NCI-H1092 (cell line): ENCODE measurements around the gene TMEM135.
A peak's percentile ranks its signal among the peaks of the same experiment; 100 is the strongest.
"Not testable (repeated sequence)": the region's sequence is repeated elsewhere in the genome, so short reads cannot be mapped to it uniquely, and the experiment has no call there.

ENCODE experiments used
- DNase-seq: peaks from one replicate; lab custom pipeline; 2025; lab: John Stamatoyannopoulos, UW

TMEM135 gene

DNA sequence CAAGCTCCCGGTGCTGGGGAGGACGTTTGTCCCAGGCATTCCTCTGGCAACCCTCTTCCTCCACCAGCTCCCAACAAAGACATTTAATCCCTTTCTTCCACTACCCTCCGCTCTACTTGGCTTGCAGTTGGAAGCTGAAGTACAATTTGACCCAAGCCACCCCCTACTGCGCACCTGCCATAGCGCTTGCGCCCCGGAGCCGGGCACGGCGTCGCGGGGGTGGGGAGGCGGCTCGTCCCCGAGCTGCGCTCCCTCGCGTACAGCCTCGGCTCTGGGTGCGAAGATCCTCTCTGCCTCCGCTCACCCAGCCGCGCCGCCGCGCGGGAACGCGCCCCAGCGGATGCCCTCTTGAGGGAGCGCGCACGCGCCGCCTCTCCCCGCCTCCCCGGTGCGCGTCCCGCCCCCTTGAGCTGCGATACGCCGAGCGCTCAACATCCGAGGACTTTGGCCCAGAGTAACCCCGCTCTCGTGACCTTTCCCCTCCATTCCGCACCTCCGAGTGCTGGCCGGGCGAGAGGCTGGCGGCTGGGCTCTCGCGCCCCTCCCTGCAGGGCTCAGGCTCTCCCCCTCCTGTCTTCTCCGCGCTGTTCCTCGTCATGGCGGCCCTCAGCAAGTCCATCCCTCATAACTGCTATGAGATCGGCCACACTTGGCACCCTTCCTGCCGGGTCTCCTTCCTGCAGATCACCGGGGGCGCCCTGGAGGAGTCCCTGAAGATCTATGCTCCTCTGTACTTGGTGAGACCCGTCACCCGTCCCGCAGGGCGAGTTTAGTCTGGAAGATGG lies at the start of gene TMEM135:
Gene TMEM135, plus strand, starts transcription at position 485 of the 785 bp plus-strand sequence. Its CDS starts 112 bp downstream, at position 597.
- peak; percentile 91 for DNase-seq

DNA sequence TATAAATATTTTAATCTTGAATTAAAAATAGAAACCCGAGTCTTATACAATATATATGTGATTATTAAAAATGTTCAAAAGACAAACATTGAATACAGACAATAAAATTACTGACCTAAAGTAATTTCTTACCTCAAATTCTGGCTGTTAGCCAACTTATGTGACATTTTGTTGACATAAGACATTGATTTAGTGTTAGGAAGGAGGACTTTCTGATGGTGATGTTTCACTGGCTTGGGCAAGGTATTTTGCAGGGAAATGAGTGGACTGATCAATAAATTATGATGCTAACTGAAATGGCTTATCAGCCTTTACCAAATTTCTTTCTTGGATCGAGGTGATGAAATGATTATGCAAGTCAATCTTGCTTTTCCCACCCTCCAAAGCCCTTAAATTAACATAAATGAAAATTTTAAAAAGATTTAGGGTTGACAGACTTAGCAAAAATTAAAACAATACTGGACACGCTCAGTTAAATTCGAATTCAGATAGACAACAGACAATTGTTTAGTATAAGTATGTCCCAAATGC lies 49.3 kb upstream of the TMEM135 start:
- DNase-seq, result no peak

DNA sequence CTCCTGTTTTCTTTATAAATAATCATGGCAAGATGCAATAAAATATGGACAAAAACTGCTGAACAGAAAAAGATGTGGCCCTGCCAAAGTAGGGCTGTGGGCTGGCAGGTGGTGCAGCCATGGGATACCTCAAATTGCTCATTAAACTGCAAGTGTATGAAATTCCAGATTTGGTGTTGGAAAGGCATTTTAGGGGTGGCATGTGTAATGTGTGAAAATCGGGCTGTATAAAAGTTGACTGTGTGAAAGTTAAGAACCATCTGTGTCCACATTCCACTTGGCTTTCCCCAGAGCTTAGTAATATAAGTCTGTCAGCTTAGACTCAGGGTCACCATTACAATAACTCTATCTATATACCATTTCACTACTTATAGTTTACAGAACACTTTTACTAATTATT lies 47.7 kb upstream of the TMEM135 start:
- DNase-seq, result no peak

- no peak for DNase-seq
Observed at GRCh38 chr11:86990515-86990914, 47.2 kb upstream of the TMEM135 start.

DNA sequence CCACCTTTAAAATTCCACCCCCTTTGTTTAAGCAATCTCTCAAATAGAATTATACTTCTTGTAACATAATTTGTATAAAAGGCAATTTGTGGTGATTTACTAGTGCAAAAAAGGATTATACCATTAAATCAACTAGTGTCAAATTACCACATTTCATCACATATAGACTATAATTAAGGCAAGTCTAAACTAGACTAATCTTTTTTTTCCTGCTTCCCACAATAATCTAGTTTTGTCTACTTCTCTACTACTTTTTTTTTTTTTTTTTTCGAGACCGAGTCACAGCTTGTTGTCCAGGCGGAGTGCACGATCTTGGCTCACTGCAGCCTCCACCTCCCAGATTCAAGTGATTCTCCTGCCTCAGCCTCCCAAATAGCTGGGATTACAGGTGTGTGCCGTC lies 46.4 kb upstream of the TMEM135 start:
- DNase-seq, result no peak

- DNase-seq, result not testable (repeated sequence)
Observed at GRCh38 chr11:86992340-86992739, 45.4 kb upstream of the TMEM135 start.

DNA sequence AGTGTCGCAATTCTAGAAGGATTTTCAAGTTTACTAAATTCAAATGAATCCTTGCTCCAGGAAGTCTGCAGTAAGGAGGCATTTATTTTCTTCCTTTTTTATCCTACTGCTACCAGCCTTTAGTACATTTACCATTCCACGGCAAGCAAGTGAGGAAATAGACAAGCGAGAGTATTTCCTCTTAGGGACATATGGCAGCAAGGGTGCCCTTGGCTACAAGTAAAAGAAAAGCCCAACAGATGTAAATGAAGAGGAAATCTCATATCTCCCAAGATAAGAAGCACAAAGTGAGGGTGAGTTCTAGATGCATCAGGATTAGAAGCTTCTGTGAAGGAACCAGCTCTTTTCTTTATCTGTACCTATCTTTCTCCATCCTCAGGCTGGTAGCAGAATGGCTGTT lies 44.7 kb upstream of the TMEM135 start:
- no peak for DNase-seq

DNA sequence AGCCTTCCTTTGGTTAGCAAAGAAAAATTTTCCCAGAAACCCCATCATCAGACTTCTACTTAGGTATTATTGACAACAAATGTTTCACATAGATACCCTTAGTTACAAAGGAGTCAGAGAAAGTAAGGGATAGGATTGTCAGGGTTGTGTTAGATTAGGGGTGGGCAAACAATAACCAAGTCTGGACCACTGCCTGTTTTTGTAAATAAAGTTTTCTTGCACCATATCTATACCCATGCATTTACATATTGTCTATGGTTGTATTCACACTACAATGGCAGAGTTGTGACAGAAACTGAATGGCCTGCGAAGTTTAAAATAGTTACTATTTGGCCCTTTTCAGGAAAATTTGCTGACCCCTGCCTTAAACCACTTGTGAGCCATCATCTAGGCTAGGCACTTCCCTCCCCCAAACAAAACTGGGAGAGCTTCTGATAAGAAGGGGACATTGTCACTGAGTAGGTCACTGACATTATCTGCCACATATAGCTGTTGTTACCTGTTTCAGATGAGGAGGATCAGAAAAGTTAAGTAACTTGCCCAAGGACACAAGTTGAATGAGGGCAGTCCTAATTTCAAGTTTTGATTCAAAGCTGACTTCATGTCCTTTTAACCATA lies 40.7 kb upstream of the TMEM135 start:
- no peak for DNase-seq

DNA sequence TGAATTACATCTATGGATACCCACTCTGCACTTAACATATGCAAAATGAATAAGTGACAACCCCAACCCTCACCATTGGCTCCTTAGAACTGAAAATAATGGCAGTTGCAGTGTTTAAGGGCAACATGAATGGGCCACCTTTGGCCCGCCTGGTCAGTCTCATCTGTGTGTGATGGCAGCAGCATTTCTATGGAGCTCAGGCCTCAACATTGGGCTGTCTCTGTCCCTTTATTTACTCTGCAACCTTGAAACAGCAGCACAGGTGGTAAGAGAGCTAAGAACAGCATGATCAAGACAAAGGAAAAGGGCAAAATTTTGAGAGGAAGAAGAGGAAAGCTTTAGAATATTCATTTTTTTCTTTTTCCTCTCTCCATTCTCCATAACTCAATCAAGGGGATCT lies 38.3 kb upstream of the TMEM135 start:
- no peak for DNase-seq

DNA sequence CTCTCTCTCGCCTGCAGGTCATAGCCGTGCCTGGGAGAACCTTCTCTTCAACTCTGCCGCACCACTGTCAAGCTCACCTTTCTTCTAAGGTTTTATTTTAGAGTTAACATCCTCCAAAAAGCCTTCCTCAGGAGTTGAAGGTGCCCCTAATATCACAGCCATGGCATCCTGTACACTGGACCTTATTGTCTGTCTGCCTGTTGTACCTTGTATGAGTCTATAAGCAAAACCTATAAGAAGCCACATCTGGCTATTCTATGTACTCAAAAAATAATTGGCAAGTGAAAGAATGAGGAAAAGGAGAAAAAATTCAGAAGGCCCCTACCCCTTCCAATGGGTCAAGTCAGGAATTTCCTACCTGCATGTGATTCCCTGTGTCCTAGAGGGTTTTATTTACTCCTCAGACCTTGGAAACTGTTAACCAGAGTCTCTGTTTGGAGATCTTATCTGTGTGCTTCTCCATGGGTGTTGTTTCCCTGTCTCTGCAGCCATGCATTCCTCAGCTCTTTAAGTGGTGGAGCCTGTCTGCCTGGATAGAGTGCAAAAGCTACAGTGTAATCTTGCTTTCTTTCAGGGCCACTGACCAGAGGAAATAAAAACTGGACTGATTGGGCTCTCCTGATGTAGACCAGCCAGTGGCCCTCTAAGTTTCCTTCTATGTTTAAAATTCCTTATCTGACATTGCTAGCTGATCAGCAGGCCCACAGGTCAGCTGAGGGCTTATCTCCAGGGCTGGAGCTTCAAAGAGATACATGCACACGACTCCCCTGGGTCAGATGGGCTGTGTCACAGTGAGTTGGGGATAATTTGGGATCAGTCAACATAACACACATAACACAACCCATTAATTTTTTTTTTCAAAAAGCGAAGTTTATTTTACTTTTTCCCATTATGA lies 37.6 kb upstream of the TMEM135 start:
- no peak for DNase-seq

DNA sequence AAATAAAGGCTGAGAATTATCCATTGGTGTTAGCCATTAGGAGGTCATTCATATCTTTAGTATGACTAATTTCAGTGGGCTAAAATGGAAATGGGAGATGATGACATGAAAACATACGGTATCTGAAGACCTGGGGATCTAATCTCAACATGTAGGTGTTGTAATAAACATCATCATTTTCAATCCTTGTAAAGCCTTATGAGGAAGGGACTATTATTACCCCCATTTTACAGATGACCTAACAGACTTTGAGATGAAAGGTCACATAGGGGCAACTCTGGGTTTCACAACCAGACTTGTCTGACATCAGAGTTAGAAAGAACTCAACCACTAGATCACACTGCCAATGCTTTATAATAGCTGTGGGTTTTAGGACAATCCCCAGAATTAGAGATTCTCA lies 34.8 kb upstream of the TMEM135 start:
- no peak for DNase-seq

- DNase-seq, result not testable (repeated sequence)
Observed at GRCh38 chr11:87004281-87004680, 33.5 kb upstream of the TMEM135 start.

DNA sequence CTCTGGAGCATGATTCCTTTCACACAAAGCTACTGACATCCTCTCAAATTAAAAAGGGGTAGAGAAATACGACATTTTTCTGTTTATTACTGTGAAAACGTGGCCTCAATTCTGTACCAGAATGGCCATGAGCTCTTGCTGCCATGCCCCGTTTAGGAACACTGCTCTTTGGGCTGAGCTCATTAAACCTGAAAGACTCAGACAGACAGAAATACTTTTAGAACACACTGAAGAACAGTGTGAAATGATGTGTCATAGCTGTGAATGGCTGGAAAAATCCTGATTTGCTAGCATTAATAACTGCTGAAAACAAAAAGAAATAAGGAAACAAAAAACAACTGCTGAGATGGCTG lies 32.2 kb upstream of the TMEM135 start:
- no peak for DNase-seq

- no peak for DNase-seq
Observed at GRCh38 chr11:87006035-87006434, 31.7 kb upstream of the TMEM135 start.

GRCh38 chr11:87007963-87008362 lies 29.8 kb upstream of the TMEM135 start:
- no peak for DNase-seq

DNA sequence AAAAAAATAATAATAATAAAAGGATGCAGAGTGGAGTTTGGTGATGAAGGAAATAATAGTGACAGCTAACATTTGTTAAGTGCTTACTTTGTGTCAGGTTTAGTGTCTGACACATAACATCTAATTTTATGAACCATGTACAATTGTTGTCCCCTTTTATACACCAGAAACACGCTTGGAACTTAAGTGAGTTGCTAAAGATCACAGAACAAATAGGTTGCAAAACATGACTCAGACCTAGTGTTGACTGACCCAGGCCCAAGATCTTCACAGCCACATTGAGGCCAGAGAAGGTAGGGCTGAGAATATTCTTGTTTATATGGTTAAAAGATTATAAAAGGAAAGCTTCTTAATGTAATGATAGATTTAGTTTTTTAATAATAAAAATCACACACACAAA lies 25.6 kb upstream of the TMEM135 start:
- no peak for DNase-seq

DNA sequence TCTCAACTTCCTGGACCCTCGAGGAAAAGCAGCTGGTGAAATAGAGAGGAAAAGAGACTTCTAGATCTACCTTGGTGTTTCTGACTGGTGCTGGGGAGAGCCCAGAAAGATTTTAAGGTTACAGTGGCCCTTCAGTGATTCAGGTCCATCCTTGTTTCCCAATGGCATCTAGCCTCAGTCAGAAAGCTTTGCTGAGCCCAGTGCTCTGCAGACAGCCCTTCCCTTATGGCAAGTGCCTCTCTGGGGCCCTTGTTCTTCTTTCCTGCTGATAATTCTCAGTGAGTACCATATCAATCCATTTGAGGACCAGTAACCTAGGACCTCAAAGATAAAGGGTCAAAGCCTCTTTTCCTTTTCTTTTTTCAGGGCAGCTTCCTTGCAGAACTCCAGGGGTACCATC lies 25.1 kb upstream of the TMEM135 start:
- no peak for DNase-seq

GRCh38 chr11:87013912-87014825 lies 23.6 kb upstream of the TMEM135 start:
- no peak for DNase-seq

GRCh38 chr11:87015645-87016044 lies 22.1 kb upstream of the TMEM135 start:
- no peak for DNase-seq

GRCh38 chr11:87019613-87020271 lies 18.0 kb upstream of the TMEM135 start:
- DNase-seq, result no peak

- DNase-seq, result no peak
Observed at GRCh38 chr11:87020336-87020735, 17.4 kb upstream of the TMEM135 start.
